D721Med (cell line): Measurements from ENCODE around the gene HNF4A.
"Not testable (repeated sequence)": the region's sequence is repeated elsewhere in the genome, so short reads cannot be mapped to it uniquely, and the experiment has no call there.

Experiments
- DNase-seq: peaks from one replicate; pipeline ENCODE4 v3.0.0; 2011; ENCODE audit warnings: low spot score; ENCODE audit not compliant: insufficient read length
- FAIRE-seq: peaks from 2 replicates; lab custom pipeline; 2011; peaks lifted over from hg19 to GRCh38; lab: Jason Lieb, UNC
- CTCF ChIP-seq: IDR thresholded peaks from 2 replicates; pipeline ENCODE4 v1.5.1; 2012; ENCODE audit warnings: mild to moderate bottlenecking, control low read depth; ENCODE audit not compliant: insufficient read depth; ENCODE audit errors: missing control alignments

HNF4A gene

GRCh38 chr20:44324343-44324742 lies 31.2 kb upstream of the HNF4A start:
- no peak for TF ChIP-seq CTCF
- no peak for DNase-seq
- no peak for FAIRE-seq

GRCh38 chr20:44326391-44327159 lies 28.9 kb upstream of the HNF4A start:
- no peak for TF ChIP-seq CTCF
- no peak for DNase-seq
- no peak for FAIRE-seq

GRCh38 chr20:44327748-44328147 lies 27.8 kb upstream of the HNF4A start:
- DNase-seq, FAIRE-seq: not testable (repeated sequence)

GRCh38 chr20:44328428-44328827 lies 27.1 kb upstream of the HNF4A start:
- no peak for TF ChIP-seq CTCF
- DNase-seq (no peak), FAIRE-seq (no peak)

- DNase-seq, result no peak
- no peak for TF ChIP-seq CTCF
- FAIRE-seq, result no peak
Measured at GRCh38 chr20:44331201-44331600, 24.3 kb upstream of the HNF4A start.

- no peak for DNase-seq
- no peak for TF ChIP-seq CTCF
- no peak for FAIRE-seq
Measured at GRCh38 chr20:44334306-44334705, 21.2 kb upstream of the HNF4A start.

- DNase-seq, result no peak
- FAIRE-seq, result no peak
- no peak for TF ChIP-seq CTCF
Measured at GRCh38 chr20:44334709-44335108, 20.8 kb upstream of the HNF4A start.
